ENCODE measurements around the gene VSTM2L.

VSTM2L gene

DNA sequence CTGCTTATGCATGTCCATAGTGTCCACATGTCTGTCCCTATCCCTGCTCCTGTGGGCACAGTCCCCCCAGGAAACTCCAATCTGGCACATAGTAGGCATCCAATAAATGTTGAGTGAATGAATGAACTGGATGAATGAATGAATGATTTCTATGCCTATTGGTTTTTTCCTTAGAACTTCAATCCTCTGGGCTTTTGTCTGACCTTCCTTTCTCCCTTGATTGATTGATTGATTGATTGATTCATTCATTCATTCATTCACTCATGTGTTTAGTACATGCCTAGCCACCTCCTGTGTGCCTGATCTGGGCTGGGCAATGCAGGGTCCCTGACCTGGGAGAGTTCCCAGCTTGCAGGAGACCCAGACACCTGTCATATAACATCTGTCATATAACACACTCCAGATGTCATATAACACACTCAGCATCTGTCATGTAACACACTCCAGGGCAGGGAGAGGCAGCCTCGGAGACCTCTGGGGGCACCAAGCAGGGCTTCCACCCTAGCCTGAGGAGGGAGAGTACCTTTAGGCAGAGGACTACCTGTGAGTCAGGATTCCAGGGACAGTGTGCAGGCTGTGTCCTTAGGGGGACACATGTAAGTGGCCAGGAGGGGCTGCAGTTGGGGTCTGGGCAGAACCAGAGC is 17.9 kb downstream of the VSTM2L start:
- no peak for DNase-seq

DNA sequence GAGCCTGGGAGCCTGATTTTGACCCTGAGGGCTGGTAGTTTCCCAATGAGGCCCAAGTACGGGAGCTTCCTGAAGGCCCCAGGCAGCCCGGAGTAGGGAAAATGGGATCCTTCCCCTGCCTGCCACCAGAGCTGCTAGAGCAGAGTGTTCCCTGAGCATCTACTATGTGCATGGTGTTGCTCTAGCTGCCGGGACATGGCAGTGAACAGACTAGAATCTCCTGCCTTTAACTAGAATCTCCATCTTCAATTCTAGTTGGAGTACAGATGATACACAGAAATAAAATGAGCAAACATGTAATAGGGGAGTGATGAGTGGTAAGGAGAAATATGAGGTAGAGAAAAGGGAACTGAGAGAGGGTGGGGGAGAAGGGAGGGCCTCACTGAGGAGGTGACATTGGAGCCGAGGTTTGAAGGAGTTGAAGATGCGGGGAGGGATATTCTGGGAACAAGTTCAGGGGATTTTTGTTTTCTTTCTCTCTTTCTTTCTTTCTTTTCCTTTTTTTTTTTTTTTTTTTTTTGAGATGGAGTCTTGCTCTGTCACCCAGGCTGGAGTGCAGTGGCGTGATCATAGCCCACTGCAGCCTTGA is 18.5 kb downstream of the VSTM2L start:
- DNase-seq: peak; percentile 34

DNA sequence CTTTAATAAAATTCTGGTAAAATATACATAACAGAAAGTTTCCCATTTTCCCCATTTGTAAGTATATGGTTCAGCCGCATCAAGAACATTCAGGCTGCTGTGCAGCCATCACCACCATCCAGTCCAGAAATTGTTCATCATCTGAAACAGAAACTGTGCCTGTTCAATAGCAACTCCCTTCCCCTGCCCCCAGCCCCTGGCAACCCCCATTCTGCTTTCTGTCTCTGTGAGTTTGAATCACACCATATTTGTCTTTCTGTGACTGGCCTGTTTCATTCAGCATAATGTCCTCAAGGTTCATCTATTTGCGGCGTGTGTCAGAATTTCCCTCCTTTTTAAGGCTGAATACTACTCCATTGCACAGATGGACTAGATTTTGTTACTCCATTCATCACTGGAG is 19.1 kb downstream of the VSTM2L start:
- no peak for DNase-seq

DNA sequence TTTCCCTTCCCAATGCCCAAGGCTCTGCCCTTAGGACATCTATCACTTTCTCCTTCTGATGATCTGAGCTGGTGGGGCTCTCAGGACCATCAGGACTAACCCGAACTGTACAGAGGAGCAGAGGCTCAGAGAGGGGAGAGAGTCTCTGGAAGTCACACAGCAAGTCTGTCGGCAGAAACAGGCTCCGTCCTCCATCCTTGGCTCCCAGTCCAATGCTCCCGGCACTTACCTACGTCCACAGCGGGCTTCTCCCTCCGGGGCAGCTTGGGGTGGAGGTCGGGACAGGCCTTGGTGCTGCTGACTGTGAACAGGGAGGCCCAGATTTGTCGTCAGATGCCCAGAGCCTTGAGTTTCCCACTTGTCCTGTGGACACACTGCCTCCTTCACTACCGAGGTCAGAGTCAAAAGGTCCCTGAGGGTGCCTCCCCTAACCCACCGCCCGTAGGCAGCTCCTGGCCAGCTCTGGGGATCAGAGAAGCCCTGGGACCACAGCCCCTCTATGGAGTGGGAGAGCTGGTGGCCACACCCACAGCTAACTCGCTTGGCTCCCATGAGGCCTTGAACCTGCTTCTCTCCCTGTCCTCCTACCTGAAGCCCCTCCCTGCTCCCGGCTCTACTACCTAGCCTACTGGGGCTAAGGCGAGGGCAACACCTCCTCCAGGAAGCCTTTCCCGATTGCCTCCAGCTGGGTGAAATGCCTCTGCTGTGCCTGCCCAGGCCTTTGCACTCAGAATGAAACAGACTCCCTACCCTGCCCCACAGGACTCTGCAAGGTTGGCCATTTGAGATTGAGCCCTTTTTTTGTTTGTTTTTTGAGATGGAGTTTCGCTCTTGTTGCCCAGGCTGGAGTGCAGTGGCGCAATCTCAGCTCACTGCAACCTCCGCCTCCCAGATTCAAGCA is 22.6 kb downstream of the VSTM2L start:
- DNase-seq: no peak

DNA sequence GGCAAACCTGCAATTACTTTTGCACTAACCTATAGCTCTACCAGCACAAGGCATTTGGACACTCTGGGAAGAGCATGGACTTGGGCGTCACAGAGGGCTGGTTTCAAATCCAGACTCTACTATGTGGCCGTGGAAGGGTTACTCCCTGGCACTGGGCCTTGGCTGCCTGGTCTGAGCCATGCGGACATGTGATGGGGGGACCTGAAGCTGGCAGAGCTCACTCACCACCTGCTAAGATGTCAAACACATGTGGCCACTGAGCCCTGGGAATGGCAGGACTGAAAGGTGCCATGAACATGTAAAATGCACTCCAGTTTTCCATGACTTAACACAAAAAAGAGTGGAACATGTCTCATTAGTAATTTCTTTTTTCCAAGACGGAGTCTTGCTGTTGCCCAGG is 23.7 kb downstream of the VSTM2L start:
- no peak for DNase-seq

DNA sequence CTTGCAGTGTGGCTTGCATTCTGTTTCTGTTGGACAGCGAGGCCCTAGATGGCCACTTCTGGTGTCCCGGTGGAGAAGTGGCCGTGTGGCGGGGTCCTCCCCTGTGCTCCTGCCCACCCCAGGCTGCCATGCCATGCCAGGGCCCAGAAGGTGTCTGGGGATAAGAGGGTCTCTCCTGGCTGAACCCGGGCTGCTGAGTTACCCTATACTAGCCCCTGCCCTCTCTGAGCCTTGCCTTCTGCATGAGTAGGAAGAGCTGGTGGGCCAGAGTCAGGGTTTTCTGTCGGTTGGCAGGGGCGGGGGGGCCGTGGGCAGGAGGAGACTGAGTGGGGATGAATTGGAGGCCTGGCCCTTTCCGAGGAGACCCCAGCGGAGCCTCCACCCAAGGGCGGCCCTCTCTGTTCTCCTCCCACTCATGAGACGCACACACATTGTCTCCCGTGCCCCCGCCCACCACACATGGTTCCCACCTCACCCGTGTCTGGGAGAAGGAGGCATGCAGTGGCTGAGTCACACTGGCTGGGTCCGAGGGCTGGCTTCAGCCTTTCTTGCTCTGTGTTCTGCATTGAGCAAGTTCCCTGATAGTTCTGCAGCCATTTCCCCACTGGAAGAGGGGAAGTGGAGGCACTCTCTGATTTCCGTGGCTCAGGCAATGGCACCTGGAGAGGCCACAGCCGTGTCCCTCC is 24.6 kb downstream of the VSTM2L start:
- no peak for DNase-seq

DNA sequence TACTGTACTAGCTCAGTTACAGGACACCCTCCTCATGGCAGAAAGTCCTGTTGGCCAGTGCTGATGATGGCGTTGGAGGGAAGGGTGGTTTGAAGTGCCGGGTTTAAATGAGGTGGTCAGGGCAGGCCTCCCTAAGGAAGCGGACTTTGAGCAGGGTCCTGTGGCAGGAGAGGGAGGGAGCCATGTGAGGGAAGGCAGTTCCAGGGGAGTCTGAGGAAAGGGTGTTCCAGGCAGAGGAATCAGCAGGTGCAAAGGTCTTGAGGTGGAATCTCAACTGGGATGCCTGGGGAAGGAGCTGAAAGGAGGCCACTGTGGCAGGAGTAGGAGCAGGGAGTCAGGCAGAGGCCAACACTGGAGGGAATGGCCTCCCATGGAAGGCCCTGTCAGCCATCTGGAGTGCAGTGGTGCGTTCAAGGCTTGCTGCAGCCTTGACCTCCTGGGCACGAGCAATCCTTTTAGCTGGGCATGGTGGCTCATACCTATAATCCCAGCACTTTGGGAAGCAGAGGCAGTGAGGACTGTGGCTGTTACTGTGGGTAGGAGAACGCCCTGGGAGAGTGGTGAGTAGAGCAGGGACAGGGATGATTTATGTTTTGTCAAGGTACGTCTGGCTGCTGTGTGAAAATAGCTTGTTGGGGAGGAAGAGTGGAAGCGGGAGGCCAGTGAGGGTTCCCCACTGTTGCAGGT is 26.2 kb downstream of the VSTM2L start:
- DNase-seq: no peak

DNA sequence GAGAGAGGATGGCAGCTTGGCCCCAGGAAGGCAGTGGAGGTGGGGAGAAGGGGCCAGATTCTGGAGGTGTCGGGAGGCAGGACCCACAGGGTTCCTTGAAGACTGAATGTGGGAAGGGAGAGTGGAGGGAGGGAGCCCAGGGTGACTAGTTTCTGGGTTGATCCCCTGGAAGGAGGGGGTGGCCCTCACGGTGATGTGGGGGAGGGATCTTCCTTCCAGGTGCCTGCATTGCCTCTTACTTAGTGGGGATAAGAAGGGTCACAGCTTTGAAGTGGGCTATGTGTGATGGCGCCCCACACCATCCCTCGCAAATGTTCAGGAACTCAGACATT is 26.7 kb downstream of the VSTM2L start:
- no peak for DNase-seq

DNA sequence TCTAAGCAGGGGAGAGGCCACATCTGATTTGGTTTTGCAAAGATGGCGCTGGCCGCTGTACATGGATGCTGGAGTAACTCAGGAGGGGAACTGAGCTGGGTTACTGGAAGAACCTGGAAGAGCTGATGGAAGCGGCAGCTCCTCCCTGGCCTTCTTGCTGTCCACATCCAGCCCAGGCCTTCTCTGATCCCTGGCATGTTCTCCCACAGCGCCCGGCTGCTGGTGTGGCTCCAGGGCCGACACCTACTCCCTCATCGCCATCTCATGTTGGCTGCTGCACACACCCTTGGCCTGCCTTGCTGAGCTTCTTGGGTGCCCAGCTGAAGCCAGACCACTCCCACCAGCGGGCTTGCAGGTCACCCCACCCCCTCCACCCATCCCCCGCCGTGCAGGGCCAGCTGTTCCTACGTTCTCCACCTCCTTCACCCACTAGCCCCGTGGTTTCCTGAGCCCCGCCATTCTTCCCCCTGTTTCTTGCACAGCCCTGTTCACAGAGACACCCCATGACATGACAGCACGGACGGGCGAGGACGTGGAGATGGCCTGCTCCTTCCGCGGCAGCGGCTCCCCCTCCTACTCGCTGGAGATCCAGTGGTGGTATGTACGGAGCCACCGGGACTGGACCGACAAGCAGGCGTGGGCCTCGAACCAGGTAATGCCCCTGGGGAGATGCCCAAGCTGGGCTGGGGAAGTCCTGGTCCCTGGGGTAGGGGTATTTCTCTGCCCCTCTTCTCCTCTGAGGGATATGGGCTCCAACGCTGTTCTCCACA is 28.4 kb downstream of the VSTM2L start:
- DNase-seq: no peak

DNA sequence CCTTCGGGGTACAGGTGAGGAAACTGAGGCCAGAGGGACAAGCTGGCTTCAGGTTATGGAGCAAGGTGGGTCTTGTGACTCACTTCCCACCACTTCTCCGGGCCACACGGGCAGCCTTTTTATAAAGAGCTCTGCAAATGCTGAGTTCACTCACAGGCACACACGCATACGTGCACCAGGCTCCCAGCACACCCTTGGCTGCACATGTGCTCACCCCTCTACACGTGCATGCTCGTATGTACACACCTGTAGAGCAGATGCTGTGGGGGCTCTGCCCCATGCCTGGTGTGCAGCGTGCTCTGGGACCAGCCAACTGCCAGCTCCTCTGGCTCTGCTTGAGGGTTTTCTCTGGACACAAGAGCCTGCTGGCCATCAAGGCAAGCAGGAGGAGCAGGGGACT is 29.1 kb downstream of the VSTM2L start:
- DNase-seq: no peak

DNA sequence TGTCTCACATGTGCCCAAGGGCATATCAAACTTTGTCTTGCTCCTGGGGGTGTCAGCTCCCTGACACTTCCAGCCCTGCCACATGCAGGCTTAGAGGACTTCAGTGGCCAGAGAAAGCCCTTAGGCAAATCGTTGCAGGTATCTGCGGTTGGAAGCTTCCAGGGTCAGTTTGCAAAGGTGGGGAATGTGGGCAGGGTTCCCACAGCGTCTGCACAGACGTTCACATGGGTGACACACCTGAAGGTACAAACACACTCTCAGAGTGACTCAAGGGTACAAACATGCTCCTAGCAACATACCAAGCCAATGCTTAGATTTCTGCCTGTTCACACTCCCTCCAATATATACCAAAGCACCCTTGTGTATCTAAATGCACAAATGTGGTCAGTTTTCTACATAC is 30.0 kb downstream of the VSTM2L start:
- DNase-seq: no peak

DNA sequence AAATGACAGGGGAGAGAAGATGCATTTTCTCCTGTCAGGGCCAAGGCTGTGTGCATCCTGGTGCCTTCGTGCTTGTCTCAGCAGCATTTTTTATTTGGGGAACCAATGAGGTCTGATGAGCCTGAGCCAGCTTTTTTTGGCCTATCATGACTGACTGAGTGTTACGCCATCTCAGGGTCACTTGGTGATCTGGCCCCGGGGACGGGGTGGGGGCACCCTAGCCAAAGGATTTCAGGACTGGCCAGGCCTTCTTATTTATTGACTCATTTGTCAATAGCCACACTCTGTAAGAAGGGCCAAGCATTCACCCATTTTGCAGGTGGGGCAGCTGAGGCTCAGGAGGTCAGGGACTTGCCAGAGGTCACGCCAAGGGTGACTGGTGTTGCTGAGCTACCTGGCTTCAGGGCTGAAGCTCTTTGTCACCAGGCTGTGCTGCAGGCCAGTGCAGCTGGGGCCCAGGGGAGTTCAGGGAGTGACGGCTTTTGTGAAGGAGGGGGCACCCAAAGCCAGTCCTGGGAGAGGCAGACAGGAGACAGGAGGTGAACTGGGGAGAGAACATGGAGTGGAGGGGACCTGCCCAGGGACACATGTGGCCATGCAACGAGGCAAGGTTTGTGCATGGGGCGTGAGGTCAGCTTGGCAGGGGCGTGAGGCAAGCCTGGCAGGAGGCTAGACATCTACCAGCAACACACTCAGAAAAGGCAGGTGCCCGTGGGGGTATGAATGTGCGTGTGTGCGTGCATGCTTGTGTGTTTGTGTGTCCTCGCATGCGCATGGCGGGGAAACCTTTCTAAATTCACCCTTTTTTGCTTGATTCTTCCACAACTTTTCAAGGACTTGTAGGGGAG is 31.1 kb downstream of the VSTM2L start:
- DNase-seq: no peak

DNA sequence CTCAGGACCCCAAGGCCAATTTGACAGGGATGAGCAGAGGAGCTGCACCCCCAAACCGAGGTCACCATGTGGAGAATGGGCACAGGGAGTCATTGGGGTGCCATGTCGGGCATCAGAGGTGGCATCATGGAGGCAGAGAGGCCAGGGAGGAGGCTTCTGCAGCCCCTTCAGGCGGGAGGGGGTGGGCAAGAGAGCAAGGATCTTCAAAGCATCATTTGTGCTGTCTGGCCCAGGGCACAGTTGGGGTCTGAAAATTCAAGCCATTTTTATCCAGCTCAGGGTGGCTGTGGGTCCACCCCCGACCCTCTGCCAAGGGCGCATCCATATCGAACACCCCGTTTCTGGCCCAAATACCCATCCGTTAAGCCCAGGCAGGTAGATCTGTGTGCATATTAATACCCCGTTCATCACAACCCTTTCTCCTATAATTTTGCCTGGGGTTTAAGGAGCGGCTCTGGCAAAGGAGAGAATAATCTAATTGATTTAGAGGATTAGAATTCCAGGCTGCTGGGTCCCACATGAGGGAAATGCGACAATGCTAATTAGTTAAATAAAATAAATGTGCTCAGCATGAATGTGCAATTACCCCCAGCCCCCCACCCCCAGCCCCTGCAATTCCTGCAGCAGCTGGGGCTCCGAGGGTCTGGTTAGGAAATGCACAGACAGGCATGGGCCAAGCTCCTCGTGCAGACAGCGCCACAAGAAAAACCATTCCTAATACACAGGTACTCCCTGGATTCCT is 31.9 kb downstream of the VSTM2L start:
- no peak for DNase-seq

DNA sequence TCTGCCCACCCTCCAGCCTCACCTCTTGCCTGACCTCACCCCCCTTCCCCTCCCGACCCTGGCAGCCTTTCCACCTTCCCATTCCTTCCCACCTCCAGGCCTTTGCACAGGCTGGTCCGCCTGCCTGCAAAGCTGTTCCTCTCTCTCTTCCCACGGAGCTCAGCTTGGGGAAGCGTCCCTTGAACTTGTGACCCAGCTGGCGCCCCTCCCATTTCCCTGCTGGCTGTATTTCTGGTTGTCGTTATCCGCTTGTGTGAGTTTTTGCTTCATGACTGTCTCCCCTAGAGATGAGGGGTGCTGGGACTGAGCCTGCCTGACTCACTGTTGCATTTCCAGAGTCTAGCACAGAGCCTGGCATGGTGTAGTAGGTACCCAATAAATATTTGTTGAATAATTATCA is 32.5 kb downstream of the VSTM2L start:
- no peak for DNase-seq

DNA sequence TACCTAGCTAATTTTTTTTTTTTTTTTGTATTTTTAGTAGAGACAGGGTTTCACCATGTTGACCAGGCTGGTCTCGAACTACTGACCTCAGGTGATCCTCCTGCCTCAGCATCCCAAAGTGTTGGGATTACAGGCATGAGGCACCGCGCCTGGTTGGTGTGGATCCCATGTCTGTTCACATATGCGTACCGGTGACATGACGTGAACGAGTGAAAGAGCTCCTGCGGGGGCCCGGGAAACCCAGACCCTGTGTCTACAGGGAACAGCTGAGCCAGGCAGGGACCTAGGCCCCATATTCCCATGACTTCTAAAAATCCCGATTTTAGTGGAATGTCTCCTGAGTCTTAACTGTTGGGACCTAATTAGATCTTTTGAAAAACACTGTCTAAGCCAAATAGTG is 33.1 kb downstream of the VSTM2L start:
- no peak for DNase-seq

DNA sequence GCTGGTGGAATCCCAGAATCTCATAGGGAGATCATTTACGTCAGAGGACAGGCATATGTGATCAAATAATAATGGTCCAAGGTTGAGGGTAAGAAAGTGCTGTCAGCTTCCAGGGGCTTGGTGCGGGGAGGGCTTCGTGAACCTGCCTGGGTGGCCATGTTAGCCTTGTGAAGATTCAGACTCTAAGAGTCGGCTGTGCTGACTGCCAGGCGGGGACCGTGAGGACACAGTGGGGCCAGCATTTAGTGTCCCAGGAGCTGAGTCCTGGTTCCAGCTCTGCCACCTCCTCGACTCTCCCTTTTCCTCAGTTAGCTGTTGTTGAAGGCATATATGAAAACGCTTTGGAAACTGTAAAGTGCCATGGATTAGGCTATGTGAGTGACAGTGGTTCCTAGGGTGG is 33.5 kb downstream of the VSTM2L start:
- DNase-seq: no peak

DNA sequence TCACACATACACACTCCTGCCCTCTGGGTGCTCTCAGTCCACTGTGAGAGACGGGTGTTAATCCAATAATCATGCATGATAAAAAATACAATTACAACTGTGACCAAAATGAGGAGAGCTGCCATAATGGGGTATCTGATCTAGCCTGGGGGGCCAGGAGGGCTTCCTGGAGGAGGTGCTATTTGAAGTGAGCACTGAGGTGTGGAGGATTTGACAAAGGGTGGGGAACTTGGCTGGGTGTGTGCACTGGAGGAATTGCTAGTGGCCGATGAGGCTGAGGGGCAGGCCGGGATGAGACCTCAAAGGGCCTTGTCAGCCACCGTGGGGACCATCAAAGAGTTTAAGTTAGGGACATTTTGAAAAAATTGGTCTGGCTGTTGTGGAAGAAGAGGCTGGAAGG is 34.8 kb downstream of the VSTM2L start:
- DNase-seq: no peak

DNA sequence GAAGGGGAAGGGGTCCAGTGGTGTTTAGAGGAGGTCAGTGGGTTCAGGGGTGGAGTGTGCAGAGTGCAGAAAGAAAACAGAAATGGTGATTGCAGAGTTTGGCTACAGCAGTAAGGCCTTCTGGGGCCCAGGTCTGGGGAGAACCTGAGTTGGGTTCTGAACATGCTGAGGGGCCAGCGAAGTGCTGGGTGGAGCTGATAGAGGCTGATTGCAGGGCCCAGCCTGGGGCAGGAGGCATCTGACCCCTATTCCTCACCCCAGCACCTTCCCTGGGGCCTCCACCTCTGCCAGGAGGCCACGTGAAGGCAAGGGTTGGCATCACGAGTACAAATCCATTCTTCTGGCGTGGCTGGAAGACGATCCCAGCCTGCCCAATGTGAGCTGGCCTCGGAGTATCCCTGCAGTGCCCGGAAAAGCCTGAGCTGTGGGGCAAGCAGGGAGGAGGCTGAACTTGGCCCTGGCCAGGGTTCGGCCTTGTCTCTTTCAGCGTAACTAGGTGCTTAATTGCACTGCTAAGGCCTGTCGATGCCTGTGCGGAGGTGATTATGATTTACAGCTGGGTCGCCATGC is 35.3 kb downstream of the VSTM2L start:
- no peak for DNase-seq

DNA sequence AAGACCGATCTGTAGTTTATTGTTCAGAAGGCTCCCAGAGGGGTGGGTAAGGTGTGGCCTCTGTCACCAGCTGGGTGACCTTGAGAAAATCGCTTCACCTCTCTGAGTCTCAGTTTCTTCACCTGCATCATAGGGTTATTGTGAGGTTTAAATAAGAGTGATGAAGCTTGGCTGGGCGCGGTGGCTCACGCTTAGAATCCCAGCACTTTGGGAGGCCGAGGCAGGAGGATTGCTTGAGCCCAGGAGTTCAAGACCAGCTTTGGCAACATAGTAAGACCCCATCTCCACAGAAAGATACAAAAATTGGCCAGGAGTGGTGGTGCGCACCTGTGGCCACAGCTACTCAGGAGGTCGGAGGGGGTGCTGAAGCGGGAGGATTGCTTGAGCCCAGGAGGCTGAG is 36.0 kb downstream of the VSTM2L start:
- no peak for DNase-seq

All from RPMI8226 (cell line).